Hippocampal formation (tissue), 2 donors: Measurements from ENCODE around the gene HCN3.
"Not testable (repeated sequence)": the region's sequence is repeated elsewhere in the genome, so short reads cannot be mapped to it uniquely, and the experiment has no call there.

ENCODE experiments used
- DNase-seq, 2 donors: peaks; one replicate each; lab custom pipeline; 2025; lab: John Stamatoyannopoulos, UW

HCN3 gene

GRCh38 chr1:155309423-155310021, 32.3 kb downstream of the HCN3 start:
- DNase-seq: no peak

DNA sequence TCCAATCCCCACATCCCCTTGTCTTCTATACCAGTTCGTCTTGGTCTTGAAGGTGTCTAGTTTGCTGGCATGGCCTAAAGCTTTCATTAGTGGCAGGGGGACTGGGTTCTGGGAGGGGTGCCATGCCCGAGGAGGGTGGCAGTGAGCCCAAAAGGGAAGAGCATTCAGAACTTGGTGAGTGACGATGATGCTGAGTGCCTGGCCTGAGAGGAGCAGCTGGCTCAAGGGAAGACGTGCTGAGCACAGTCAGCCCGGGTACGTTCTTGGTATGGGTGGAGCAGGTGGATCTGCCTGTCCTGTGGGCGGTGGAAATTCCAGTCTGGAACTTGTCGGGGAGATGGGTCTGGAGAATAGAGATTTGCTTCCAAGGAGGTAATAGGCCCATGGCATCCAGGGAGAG, 36.0 kb downstream of the HCN3 start:
- DNase-seq: peak in 1 of 2 donors; percentile 20

GRCh38 chr1:155316922-155317321, 39.7 kb downstream of the HCN3 start:
- no peak for DNase-seq

DNA sequence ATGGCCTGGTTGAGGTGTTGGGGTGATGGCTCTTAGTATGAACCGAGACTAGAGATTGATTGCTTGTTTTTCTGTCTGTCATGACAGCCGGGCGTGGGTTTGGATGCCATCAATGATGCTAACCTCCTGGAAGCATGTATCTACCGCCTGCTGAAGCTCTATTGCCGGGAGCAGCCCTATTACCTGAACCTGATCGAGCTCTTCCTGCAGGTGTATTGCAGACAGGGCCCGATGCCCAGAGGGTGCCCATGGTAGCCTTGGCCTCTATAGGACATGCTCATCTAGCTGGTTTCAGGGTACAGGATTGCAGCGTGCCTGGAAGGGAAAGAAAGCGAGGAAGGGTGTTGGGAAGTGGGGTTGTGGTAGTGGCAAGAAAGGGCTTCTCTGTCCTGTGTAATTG, 40.8 kb downstream of the HCN3 start:
- DNase-seq: no peak

DNA sequence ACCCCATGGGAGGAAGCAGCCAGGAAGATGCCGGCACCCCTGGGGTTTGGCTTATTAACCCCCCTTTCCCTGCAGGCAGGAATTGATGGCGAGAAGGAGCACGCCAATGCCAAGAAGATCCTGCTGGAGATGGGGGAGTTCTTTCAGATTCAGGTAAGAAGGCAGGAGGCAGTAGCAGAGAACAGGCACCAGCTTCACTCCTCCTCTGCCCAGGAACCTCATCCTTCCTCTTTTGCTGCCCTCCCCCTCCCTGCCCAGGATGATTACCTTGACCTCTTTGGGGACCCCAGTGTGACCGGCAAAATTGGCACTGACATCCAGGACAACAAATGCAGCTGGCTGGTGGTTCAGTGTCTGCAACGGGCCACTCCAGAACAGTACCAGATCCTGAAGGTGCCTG, 42.3 kb downstream of the HCN3 start:
- DNase-seq: no peak

GRCh38 chr1:155320252-155320651, 43.0 kb downstream of the HCN3 start:
- no peak for DNase-seq

DNA sequence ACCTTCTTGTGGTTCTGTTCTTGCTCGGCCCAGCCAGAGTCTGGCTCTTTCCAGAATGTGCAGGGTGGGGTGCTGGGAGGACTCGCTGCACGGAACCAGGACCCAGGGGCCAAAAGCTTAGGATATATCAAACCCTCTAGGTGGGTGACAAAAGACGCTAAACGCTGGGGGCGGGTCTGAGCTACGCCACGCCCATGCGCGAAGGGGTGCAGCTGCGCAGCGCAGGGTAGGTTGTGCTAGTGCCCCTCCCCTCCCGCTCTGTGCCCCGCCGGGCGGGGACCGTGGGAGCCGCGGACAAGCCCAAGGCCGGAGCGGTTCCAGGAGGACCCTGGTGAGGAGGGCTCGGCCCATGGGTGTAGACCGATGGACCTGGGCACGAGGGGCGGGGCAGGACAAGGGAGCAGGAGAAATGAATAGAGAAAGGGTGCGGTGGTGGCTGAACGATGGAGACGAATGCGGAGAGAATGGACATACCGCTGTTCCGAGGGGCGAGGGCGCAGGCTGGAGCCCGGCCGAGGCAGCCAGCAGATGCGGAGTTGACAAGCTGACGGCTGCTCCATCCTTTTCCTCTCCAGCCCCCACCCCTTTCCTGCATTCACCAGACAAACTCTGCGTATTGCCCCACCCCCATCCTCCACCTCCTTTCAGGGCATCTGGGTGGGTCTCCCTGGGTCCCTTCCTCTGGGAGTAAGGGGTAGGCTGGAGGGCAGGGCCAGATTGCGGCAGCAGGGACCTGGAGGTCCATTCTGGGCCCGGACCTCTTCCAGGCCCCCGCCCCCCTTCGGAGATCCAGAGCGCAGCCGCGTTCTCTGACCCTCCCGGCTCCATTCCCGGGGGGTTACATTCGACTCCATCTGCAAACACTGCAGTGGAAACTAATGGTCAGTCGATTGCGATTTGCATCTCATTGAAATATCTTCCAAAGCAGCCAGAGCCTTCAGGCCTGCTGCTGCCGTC, 43.7 kb downstream of the HCN3 start, which contains the start of gene RUSC1:
Gene RUSC1 (plus strand): TSS at position 234 of the 957 bp plus-strand sequence. CDS start 880 bp downstream, outside the sequence.
- DNase-seq: peak; percentile 41 to 70

DNA sequence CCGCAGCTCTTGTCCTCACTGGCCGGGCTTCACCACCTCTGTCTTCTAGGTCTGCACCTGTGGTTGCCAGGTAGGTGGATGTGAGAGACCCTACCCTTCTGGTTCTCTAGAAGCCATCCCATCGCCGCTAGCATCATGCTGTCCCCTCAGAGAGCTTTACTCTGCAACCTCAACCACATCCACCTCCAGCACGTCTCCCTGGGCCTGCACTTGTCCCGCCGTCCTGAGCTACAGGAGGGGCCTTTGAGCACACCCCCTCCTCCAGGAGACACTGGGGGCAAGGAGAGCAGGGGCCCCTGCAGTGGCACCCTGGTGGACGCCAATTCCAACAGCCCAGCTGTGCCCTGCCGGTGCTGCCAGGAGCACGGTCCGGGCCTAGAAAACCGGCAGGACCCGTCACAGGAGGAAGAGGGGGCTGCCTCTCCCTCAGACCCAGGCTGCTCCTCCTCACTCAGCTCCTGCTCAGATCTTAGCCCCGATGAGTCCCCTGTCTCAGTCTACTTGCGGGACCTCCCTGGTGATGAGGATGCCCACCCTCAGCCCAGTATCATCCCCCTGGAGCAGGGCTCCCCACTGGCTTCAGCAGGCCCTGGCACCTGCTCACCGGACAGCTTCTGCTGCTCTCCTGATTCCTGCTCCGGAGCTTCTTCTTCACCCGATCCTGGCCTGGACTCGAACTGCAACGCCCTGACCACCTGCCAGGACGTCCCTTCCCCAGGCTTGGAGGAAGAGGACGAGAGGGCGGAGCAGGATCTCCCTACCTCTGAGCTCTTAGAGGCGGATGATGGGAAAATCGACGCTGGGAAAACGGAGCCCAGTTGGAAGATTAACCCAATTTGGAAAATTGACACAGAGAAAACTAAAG, 44.6 kb downstream of the HCN3 start:
- DNase-seq: no peak

DNA sequence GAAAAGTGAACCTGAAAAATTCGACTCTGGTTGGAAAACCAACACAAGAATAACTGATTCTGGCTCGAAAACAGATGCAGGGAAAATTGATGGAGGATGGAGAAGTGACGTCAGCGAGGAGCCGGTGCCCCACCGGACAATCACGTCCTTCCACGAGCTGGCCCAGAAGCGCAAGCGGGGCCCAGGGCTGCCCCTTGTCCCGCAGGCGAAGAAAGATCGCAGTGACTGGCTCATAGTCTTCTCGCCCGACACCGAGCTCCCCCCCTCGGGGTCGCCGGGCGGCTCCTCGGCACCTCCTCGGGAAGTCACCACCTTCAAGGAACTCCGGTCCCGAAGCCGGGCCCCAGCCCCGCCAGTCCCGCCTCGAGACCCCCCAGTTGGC, 45.3 kb downstream of the HCN3 start:
- peak in 1 of 2 donors; percentile 31 for DNase-seq

GRCh38 chr1:155322953-155323728, 45.9 kb downstream of the HCN3 start:
- peak; percentile 58 to 80 for DNase-seq

- DNase-seq: peak; percentile 55 to 78
Observed at GRCh38 chr1:155323729-155324036, 46.4 kb downstream of the HCN3 start.

GRCh38 chr1:155324037-155324716, 46.9 kb downstream of the HCN3 start:
- DNase-seq: peak; percentile 90 to 94

DNA sequence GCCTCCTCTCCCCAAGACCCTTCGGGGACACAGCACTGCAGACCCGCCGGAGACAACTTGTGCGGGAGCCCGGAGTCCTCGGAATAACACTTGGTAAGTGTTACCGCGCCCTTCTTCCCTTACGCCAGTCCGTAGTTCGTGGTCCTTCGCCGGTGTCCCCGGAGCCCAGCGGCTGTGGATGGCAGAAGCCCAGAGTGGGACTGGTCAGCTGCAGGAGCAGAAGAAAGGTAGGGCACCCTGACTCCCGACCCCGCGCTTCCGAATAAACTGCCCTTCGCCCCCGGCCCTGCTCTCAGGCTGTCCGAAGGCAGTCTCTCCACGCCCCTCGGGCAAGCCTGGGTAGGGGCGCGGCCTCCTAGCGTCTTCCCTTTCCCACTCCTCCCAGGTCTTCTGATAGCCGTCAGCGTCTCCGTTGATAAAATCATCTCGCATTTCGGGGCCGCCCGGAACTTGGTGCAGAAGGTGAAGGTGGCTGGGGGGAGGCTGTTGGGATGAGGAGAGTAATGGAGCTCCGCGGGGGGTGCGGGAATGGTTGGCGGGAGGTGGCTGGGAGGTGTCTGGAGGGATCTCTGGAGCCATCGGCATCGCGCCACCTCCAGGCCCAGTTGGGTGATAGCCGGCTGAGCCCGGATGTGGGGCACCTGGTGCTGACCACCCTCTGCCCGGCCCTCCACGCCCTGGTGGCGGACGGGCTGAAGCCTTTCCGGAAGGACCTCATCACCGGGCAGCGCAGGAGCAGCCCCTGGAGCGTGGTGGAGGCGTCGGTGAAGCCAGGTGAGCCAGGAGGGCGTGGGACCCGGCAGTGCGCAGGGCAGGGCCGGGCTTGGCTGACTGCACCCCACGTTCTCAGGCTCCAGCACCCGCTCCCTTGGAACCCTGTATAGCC, 47.7 kb downstream of the HCN3 start:
- DNase-seq: no peak

- DNase-seq: no peak
Observed at GRCh38 chr1:155325603-155325893, 48.3 kb downstream of the HCN3 start.

DNA sequence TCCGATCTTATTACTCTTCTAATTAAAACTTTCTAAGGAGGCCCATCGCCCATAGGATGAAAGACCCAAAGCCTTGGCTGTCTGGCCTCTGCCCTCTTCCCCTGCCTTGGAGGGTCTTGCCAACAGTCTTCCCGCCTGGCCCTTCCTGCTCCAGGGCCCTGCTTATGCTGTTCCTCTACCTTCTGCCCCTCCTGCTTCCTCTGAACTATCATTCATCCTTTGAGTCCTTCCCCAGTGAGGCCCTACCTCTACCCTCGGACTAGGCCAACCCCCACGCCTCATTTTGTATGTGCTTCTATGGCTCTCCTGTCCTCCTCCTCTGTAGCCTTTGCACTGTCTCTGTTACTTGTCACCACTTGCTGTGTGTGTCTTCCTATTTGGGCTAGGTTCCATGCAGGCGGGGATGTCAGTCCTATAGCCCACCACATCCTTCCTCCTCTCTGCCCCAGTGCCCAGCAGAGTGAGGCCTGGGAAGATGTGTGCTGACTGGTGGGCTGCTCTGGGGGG, 48.8 kb downstream of the HCN3 start:
- no peak for DNase-seq

DNA sequence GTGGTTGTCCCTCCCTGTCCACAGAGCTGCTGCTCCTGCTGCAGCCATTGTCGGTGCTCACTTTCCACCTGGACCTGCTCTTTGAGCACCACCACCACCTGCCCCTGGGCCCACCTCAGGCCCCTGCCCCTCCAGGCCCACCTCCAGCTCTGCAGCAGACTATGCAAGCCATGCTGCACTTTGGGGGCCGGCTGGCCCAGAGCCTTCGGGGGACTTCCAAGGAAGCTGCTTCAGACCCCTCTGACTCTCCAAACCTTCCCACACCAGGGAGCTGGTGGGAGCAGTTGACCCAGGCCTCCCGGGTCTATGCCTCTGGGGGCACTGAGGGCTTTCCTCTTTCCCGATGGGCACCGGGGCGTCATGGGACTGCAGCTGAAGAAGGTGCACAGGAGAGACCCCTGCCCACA, 49.4 kb downstream of the HCN3 start:
- no peak for DNase-seq

DNA sequence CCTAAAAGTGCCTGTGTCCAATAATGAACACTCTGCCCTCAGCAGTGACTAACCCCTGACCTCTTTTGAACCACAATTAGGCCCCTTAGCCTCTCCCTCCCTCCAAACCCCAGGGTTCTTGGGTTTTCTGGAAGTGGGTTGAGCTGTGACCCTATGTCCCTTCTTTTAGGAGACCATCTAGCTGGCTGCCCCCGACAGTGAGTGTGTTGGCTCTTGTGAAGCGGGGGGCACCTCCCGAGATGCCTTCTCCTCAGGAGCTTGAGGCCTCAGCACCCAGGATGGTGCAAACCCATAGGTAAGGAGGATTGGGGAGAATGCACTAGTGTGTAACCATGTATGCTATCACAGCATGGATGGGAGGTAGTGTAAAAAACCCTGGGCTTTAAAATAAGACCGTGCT, 50.7 kb downstream of the HCN3 start:
- no peak for DNase-seq

GRCh38 chr1:155328856-155329255, 51.6 kb downstream of the HCN3 start:
- not testable (repeated sequence) for DNase-seq

GRCh38 chr1:155329980-155330598, 52.8 kb downstream of the HCN3 start:
- no peak for DNase-seq

DNA sequence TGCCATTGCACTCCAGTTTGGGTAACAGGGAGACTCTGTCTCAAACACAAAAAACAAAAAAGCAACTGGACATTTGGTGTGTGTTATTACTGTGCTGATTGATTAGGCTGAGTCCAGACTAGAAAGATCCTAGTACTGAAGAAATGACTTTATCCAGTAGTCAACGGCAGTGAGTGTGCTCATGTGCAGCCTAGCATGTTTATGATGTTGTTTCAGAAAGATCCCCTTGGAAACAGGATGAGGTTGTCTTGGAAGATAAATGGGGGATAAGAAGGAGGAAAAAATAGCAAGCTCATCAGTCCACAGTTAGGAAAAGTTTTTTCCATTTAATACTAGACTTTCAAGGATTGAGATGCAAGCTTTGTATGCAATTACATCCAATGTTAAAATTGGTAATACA, 57.7 kb downstream of the HCN3 start:
- DNase-seq: no peak
